ENCODE measurements around the gene TECRL. TPM values are rescaled to one million over a fixed set of nuclear protein-coding genes. Genes with fewer than 3 reads are reported as not detected.

The TECRL gene
- total and polyA plus RNA-seq, 5 donors = 354 to 857 (median 824) TPM

- no peak overlapping the region for H3K27ac ChIP-seq (ENCODE audit: low read length)
- DNase-seq (no peak), ATAC-seq (no peak)
- H3K4me1 ChIP-seq (ENCODE audit: control insufficient read depth, insufficient read depth, low read length) = no peaks in the 10 kb centered on the region
- intact Hi-C loops (cut with DNase I) = no loop called here
- 47% methylated on average over 3 of the region's 3 CpGs for WGBS
- H3K27me3 ChIP-seq (ENCODE audit: control insufficient read depth, insufficient read depth) = no peaks in the 10 kb centered on the region
- H3K9me3 ChIP-seq (ENCODE audit: control insufficient read depth, low read length) = no peaks in the 10 kb centered on the region
- H3K4me3 ChIP-seq (ENCODE audit: low read length) = no peak overlapping the region
Measured at GRCh38 chr4:64330143-64330542, 79.1 kb downstream of the TECRL start.

- Histone ChIP-seq H3K27me3 (ENCODE audit: control insufficient read depth, insufficient read depth) (no peaks in the 10 kb centered on the region), H3K4me3 (ENCODE audit: low read length) (no peak overlapping the region), H3K27ac (ENCODE audit: low read length) (no peak overlapping the region), H3K9me3 (ENCODE audit: control insufficient read depth, low read length) (no peaks in the 10 kb centered on the region), H3K4me1 (ENCODE audit: control insufficient read depth, insufficient read depth, low read length) (no peaks in the 10 kb centered on the region)
- ATAC-seq (no peak), DNase-seq (no peak)
- intact Hi-C loops (cut with DNase I) = no loop called here
- 91% methylated on average over 1 of the region's 1 CpG for WGBS
Measured at GRCh38 chr4:64327237-64327636, 82.0 kb downstream of the TECRL start.

GRCh38 chr4:64326507-64326906, 82.7 kb downstream of the TECRL start:
- Histone ChIP-seq H3K9me3 (ENCODE audit: control insufficient read depth, low read length) (no peaks in the 10 kb centered on the region), H3K4me3 (ENCODE audit: low read length) (no peak overlapping the region), H3K27me3 (ENCODE audit: control insufficient read depth, insufficient read depth) (no peaks in the 10 kb centered on the region), H3K27ac (ENCODE audit: low read length) (no peak overlapping the region), H3K4me1 (ENCODE audit: control insufficient read depth, insufficient read depth, low read length) (no peaks in the 10 kb centered on the region)
- WGBS = 75% methylated on average over 1 of the region's 1 CpG
- intact Hi-C loops (cut with DNase I) = no loop called here
- DNase-seq (no peak), ATAC-seq (peak; percentile 44 to 74)

GRCh38 chr4:64306255-64306565, 103.0 kb downstream of the TECRL start:
- Histone ChIP-seq H3K4me3 (ENCODE audit: low read length) (no peak overlapping the region), H3K27me3 (ENCODE audit: control insufficient read depth, insufficient read depth) (no peaks in the 10 kb centered on the region), H3K4me1 (ENCODE audit: control insufficient read depth, insufficient read depth, low read length) (no peaks in the 10 kb centered on the region), H3K9me3 (ENCODE audit: control insufficient read depth, low read length) (no peaks in the 10 kb centered on the region), H3K27ac (ENCODE audit: low read length) (no peak overlapping the region)
- DNase-seq (no peak), ATAC-seq (peak in 1 of 2 donors; percentile 70)
- intact Hi-C loops (cut with DNase I) = no loop called here
- WGBS = 46% methylated on average over 4 of the region's 4 CpGs

GRCh38 chr4:64305565-64306254, 103.5 kb downstream of the TECRL start:
- ATAC-seq (peak in 1 of 2 donors; percentile 23), DNase-seq (no peak)
- H3K27ac ChIP-seq (ENCODE audit: low read length) = no peak overlapping the region
- H3K4me1 ChIP-seq (ENCODE audit: control insufficient read depth, insufficient read depth, low read length) = no peaks in the 10 kb centered on the region
- no peaks in the 10 kb centered on the region for H3K9me3 ChIP-seq (ENCODE audit: control insufficient read depth, low read length)
- H3K4me3 ChIP-seq (ENCODE audit: low read length) = no peak overlapping the region
- H3K27me3 ChIP-seq (ENCODE audit: control insufficient read depth, insufficient read depth) = no peaks in the 10 kb centered on the region
- 64% methylated on average over 1 of the region's 1 CpG for WGBS
- intact Hi-C loops (cut with DNase I) = no loop called here

- peak overlapping the region; percentile 86 for H3K27ac ChIP-seq (ENCODE audit: low read length)
- H3K4me1 ChIP-seq (ENCODE audit: control insufficient read depth, insufficient read depth, low read length) = no peaks in the 10 kb centered on the region
- intact Hi-C loops (cut with DNase I) = loop anchor here in 1 of 4 donors (10.0 kb wide), 1 partner anchor 122 kb away; no protein-coding TSS in a partner anchor
- DNase-seq (peak; percentile 15 to 56 (median 56)), ATAC-seq (peak; percentile 49 to 51)
- no peak overlapping the region for H3K4me3 ChIP-seq (ENCODE audit: low read length)
- no peaks in the 10 kb centered on the region for H3K9me3 ChIP-seq (ENCODE audit: control insufficient read depth, low read length)
- 73% methylated on average over 14 of the region's 14 CpGs for WGBS
- no peaks in the 10 kb centered on the region for H3K27me3 ChIP-seq (ENCODE audit: control insufficient read depth, insufficient read depth)
Measured at GRCh38 chr4:64272432-64272831, 136.8 kb downstream of the TECRL start.

- intact Hi-C loops (cut with DNase I) = loop anchor here in 1 of 4 donors (10.0 kb wide), 1 partner anchor 123 kb away; no protein-coding TSS in a partner anchor
- Histone ChIP-seq H3K4me3 (ENCODE audit: low read length) (no peak overlapping the region), H3K27me3 (ENCODE audit: control insufficient read depth, insufficient read depth) (no peaks in the 10 kb centered on the region), H3K27ac (ENCODE audit: low read length) (peak overlapping the region; percentile 85), H3K4me1 (ENCODE audit: control insufficient read depth, insufficient read depth, low read length) (no peaks in the 10 kb centered on the region), H3K9me3 (ENCODE audit: control insufficient read depth, low read length) (no peaks in the 10 kb centered on the region)
- DNase-seq = peak; percentile 31 to 81 (median 70)
- WGBS = 56% methylated on average over 9 of the region's 9 CpGs
- peak; percentile 89 to 90 for ATAC-seq
Measured at GRCh38 chr4:64271601-64272081, 137.6 kb downstream of the TECRL start.

- WGBS = 60% methylated on average over 2 of the region's 2 CpGs
- no peak for DNase-seq
- Histone ChIP-seq H3K27ac (ENCODE audit: low read length) (no peak overlapping the region), H3K9me3 (ENCODE audit: control insufficient read depth, low read length) (no peaks in the 10 kb centered on the region), H3K4me1 (ENCODE audit: control insufficient read depth, insufficient read depth, low read length) (no peaks in the 10 kb centered on the region), H3K27me3 (ENCODE audit: control insufficient read depth, insufficient read depth) (no peaks in the 10 kb centered on the region), H3K4me3 (ENCODE audit: low read length) (no peak overlapping the region)
- intact Hi-C loops (cut with DNase I) = no loop called here
- peak; percentile 14 to 35 for ATAC-seq
Measured at GRCh38 chr4:64266669-64267068, 142.6 kb downstream of the TECRL start.

GRCh38 chr4:64266263-64266662, 143.0 kb downstream of the TECRL start:
- intact Hi-C loops (cut with DNase I) = no loop called here
- 65% methylated on average over 2 of the region's 2 CpGs for WGBS
- DNase-seq (no peak), ATAC-seq (peak; percentile 30 to 53)
- no peaks in the 10 kb centered on the region for H3K4me1 ChIP-seq (ENCODE audit: control insufficient read depth, insufficient read depth, low read length)
- H3K27me3 ChIP-seq (ENCODE audit: control insufficient read depth, insufficient read depth) = no peaks in the 10 kb centered on the region
- no peaks in the 10 kb centered on the region for H3K9me3 ChIP-seq (ENCODE audit: control insufficient read depth, low read length)
- H3K4me3 ChIP-seq (ENCODE audit: low read length) = no peak overlapping the region
- H3K27ac ChIP-seq (ENCODE audit: low read length) = no peak overlapping the region

- Histone ChIP-seq H3K4me3 (ENCODE audit: low read length) (no peak overlapping the region), H3K27ac (ENCODE audit: low read length) (no peak overlapping the region), H3K4me1 (ENCODE audit: control insufficient read depth, insufficient read depth, low read length) (no peaks in the 10 kb centered on the region), H3K9me3 (ENCODE audit: control insufficient read depth, low read length) (no peaks in the 10 kb centered on the region), H3K27me3 (ENCODE audit: control insufficient read depth, insufficient read depth) (no peaks in the 10 kb centered on the region)
- DNase-seq = no peak
- intact Hi-C loops (cut with DNase I) = no loop called here
- no peak for ATAC-seq
Measured at GRCh38 chr4:64251781-64252180, 157.5 kb downstream of the TECRL start.

- H3K4me1 ChIP-seq (ENCODE audit: control insufficient read depth, insufficient read depth, low read length) = no peaks in the 10 kb centered on the region
- no peaks in the 10 kb centered on the region for H3K9me3 ChIP-seq (ENCODE audit: control insufficient read depth, low read length)
- ATAC-seq (no peak), DNase-seq (no peak)
- intact Hi-C loops (cut with DNase I) = no loop called here
- no peaks in the 10 kb centered on the region for H3K27me3 ChIP-seq (ENCODE audit: control insufficient read depth, insufficient read depth)
- H3K4me3 ChIP-seq (ENCODE audit: low read length) = no peak overlapping the region
- no peak overlapping the region for H3K27ac ChIP-seq (ENCODE audit: low read length)
Measured at GRCh38 chr4:64250488-64250887, 158.8 kb downstream of the TECRL start.

- ATAC-seq = no peak
- no peaks in the 10 kb centered on the region for H3K27me3 ChIP-seq (ENCODE audit: control insufficient read depth, insufficient read depth)
- intact Hi-C loops (cut with DNase I) = no loop called here
Measured at GRCh38 chr4:64250061-64250460, 159.2 kb downstream of the TECRL start.

More at GRCh38 chr4:64250061-64250460, 159.2 kb downstream of the TECRL start:
- no peak for DNase-seq
- H3K27ac ChIP-seq (ENCODE audit: low read length) = no peak overlapping the region
- no peak overlapping the region for H3K4me3 ChIP-seq (ENCODE audit: low read length)
- H3K4me1 ChIP-seq (ENCODE audit: control insufficient read depth, insufficient read depth, low read length) = no peaks in the 10 kb centered on the region
- H3K9me3 ChIP-seq (ENCODE audit: control insufficient read depth, low read length) = no peaks in the 10 kb centered on the region

All from right cardiac atrium (tissue), 5 donors.